ENCODE data around the gene NIPAL3. TPM values are rescaled to one million over a fixed set of nuclear protein-coding genes. Genes with fewer than 3 reads are reported as not detected.
A peak's percentile ranks its signal among the peaks of the same experiment; 100 is the strongest.
"Not testable (repeated sequence)": the region's sequence is repeated elsewhere in the genome, so short reads cannot be mapped to it uniquely, and the experiment has no call there.

Gene NIPAL3
- total RNA-seq, 1 experiment from 2014 or later, result 16.6 TPM

DNA sequence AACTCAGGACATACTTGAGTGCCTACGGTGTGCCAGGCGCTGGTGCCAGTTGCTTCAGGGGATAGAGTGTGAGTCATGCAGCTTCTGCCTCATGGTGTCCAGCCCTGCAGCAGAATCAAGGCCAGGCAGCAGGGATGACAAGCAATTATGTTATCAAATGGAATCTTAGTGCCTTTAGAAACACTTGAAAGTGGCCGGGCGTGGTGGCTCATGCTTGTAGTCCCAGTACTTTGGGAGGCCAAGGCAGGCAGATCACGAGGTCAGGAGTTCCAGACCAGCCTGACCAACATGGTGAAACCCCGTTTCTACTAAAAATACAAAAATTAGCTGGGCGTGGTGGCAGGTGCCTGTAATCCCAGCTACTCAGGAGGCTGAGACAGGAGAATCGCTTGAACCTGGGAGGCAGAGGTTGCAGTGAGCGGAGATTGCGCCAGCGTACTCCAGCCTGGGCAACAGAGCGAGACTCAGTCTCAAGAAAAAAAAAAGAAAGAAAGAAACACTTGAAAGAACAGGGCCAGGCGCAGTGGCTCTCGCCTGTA lies 100.1 kb downstream of the NIPAL3 start:
- peak; percentile 98 for ATAC-seq
- H3K27me3 ChIP-seq (ENCODE audit: insufficient read depth, low read length); H3K9me3 ChIP-seq (ENCODE audit: control insufficient read depth in 1 of 2, insufficient read depth in 1 of 2, low read depth in 1 of 2, low read length in 2 of 2); RAD21 ChIA-PET (ENCODE audit: low non-redundant PET in 1 of 2, low total read pairs in 2 of 2, uncharacterized antibody in 2 of 2, unreplicated experiment in 2 of 2); H3K4me3 ChIP-seq (replicated peaks in 1 of 2; ENCODE audit: low read depth in 1 of 2, low read length in 2 of 2); H4K20me1 ChIP-seq (ENCODE audit: insufficient read depth); H3K36me3 ChIP-seq (ENCODE audit: control insufficient read depth in 1 of 2, insufficient read depth in 2 of 2, low read length in 2 of 2); H3K79me2 ChIP-seq (ENCODE audit: insufficient read depth, low read length); H2AFZ ChIP-seq (ENCODE audit: low read depth, low read length, poor library complexity, severe bottlenecking); H3K9me2 ChIP-seq (ENCODE audit: insufficient read depth): not testable (repeated sequence)
- ChIA-PET POLR2A (interaction anchor here (0.7 to 1.2 kb wide), 2 partner anchors 13 to 70 kb away, joined by 3 read pairs; partner anchors contain the start of gene RCAN3), CTCF (interaction anchor here (1.3 to 2.7 kb wide), 4 partner anchors 11 to 100 kb away, joined by 3 to 17 read pairs (median 6); partner anchors contain the start of gene NIPAL3)
- Histone ChIP-seq H3K27ac (ENCODE audit: low read depth, low read length) (peak overlapping the region; percentile 17; the same call in 1 of the 2 replicates), H3K4me1 (ENCODE audit: control insufficient read depth in 1 of 2, insufficient read depth in 2 of 2, low read length in 2 of 2) (peaks cover 18 to 19% of the 10 kb centered on the region in 2 experiments), H3K4me2 (ENCODE audit: low read length) (peak overlapping the region; percentile 41), H3K9ac (ENCODE audit: low read length) (0 out of 2 replicates have a peak overlapping the region, but pooled peaks have one; percentile 12)
- TF ChIP-seq CBX3 (IDR thresholded peaks at IDR 0.05; ENCODE audit: low read depth) (peak; percentile 89), FOSL1 (IDR thresholded peaks at IDR 0.05; ENCODE audit: low read depth) (peak; percentile 65), JUND (IDR thresholded peaks at IDR 0.05) (peak; percentile 85), CEBPB (IDR thresholded peaks at IDR 0.05; ENCODE audit: low read depth) (peak; percentile 54), SP1 (IDR thresholded peaks at IDR 0.05; ENCODE audit: low read depth) (peak; percentile 55; the same call in 1 of the 2 replicates), POLR2AphosphoS5 (IDR thresholded peaks at IDR 0.05; ENCODE audit: low read depth, low read length) (0 out of 2 replicates have a peak, but pooled peaks have one; percentile 20), TCF7L2 (IDR thresholded peaks at IDR 0.05; ENCODE audit: borderline replicate concordance, extremely low read depth, insufficient read depth, insufficient read length) (peak; percentile 81)
- TF ChIP-seq, protein P1, sequence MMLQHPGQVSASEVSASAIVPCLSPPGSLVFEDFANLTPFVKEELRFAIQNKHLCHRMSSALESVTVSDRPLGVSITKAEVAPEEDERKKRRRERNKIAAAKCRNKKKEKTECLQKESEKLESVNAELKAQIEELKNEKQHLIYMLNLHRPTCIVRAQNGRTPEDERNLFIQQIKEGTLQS (IDR thresholded peaks at IDR 0.05), result peak; percentile 55; the same call in 1 of the 2 replicates
- TF ChIP-seq, protein P2, sequence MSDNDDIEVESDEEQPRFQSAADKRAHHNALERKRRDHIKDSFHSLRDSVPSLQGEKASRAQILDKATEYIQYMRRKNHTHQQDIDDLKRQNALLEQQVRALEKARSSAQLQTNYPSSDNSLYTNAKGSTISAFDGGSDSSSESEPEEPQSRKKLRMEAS (IDR thresholded peaks at IDR 0.05), result peak; percentile 87
- intact Hi-C loops (cut with micrococcal nuclease), result loop anchor here (10.0 kb wide), 1 partner anchor 319 kb away; no protein-coding TSS in a partner anchor
- TSS peak; percentile 97 for BruUV-seq (replicated peaks)
- peak; percentile 73 for DNase-seq (ENCODE audit: low read depth, low spot score)

DNA sequence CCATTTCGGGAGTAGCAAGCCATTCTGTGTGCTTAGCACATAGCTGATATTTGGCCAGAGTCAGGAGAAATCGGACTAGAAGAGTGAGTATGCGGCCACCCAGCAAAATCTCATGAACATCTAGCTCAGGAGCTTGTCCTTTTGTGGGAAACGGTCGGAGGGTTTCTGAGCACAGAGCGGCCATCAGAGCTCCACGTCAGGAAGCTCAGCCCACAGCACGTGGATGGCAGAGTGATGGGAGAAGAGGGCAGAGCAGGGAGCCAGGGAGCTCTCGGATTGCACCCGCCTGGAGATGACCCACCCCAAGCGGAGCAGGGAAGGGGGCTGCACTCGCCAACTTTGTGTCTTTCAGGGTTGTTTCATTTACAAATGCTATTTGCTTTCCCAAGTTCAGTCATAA lies 100.9 kb downstream of the NIPAL3 start:
- TF ChIP-seq SRF (IDR thresholded peaks at IDR 0.05; ENCODE audit: low read depth) (no peak), RAD21 (IDR thresholded peaks at IDR 0.05; ENCODE audit: low read depth) (no peak), ZFX (IDR thresholded peaks at IDR 0.05) (no peak), FOSL1 (IDR thresholded peaks at IDR 0.05; ENCODE audit: low read depth) (no peak), JUND (IDR thresholded peaks at IDR 0.05) (no peak), EGR1 (IDR thresholded peaks at IDR 0.05; ENCODE audit: low read depth) (no peak), SP1 (IDR thresholded peaks at IDR 0.05; ENCODE audit: low read depth) (no peak), YY1 (IDR thresholded peaks at IDR 0.05; ENCODE audit: extremely low read depth, insufficient replicate concordance, low read depth, low read length) (no peak)
- TF ChIP-seq, protein P2 (IDR thresholded peaks at IDR 0.05), result no peak
- TF ChIP-seq, protein P3, sequence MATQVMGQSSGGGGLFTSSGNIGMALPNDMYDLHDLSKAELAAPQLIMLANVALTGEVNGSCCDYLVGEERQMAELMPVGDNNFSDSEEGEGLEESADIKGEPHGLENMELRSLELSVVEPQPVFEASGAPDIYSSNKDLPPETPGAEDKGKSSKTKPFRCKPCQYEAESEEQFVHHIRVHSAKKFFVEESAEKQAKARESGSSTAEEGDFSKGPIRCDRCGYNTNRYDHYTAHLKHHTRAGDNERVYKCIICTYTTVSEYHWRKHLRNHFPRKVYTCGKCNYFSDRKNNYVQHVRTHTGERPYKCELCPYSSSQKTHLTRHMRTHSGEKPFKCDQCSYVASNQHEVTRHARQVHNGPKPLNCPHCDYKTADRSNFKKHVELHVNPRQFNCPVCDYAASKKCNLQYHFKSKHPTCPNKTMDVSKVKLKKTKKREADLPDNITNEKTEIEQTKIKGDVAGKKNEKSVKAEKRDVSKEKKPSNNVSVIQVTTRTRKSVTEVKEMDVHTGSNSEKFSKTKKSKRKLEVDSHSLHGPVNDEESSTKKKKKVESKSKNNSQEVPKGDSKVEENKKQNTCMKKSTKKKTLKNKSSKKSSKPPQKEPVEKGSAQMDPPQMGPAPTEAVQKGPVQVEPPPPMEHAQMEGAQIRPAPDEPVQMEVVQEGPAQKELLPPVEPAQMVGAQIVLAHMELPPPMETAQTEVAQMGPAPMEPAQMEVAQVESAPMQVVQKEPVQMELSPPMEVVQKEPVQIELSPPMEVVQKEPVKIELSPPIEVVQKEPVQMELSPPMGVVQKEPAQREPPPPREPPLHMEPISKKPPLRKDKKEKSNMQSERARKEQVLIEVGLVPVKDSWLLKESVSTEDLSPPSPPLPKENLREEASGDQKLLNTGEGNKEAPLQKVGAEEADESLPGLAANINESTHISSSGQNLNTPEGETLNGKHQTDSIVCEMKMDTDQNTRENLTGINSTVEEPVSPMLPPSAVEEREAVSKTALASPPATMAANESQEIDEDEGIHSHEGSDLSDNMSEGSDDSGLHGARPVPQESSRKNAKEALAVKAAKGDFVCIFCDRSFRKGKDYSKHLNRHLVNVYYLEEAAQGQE (IDR thresholded peaks at IDR 0.05; ENCODE audit: low read depth), result no peak
- intact Hi-C loops (cut with micrococcal nuclease), result loop anchor here (10.0 kb wide), 1 partner anchor 318 kb away; no protein-coding TSS in a partner anchor
- H3K9me2 ChIP-seq (ENCODE audit: insufficient read depth), result no peaks in the 10 kb centered on the region
- no TSS peak for BruUV-seq (replicated peaks)
- H3K27me3 ChIP-seq (ENCODE audit: insufficient read depth, low read length), result no peaks in the 10 kb centered on the region
- no peaks in the 10 kb centered on the region for H3K9me3 ChIP-seq (ENCODE audit: control insufficient read depth in 1 of 2, insufficient read depth in 1 of 2, low read depth in 1 of 2, low read length in 2 of 2)
- DNase-seq (ENCODE audit: low read depth, low spot score) (no peak), ATAC-seq (no peak)
- H3K27ac ChIP-seq (ENCODE audit: low read depth, low read length), result peak overlapping the region; percentile 17; the same call in 1 of the 2 replicates
- no peaks in the 10 kb centered on the region for H3K79me2 ChIP-seq (ENCODE audit: insufficient read depth, low read length)
- no peak overlapping the region; the same call in 1 of the 2 replicates for H3K9ac ChIP-seq (ENCODE audit: low read length)
- ChIA-PET RAD21 (ENCODE audit: low non-redundant PET in 1 of 2, low total read pairs in 2 of 2, uncharacterized antibody in 2 of 2, unreplicated experiment in 2 of 2) (no interaction called here), CTCF (interaction anchor here (2.3 to 2.7 kb wide), 2 partner anchors 10 to 101 kb away, joined by 8 to 17 read pairs; partner anchors contain the start of gene NIPAL3), POLR2A (no interaction called here)
- peaks cover 18 to 19% of the 10 kb centered on the region in 2 experiments for H3K4me1 ChIP-seq (ENCODE audit: control insufficient read depth in 1 of 2, insufficient read depth in 2 of 2, low read length in 2 of 2)
- H3K36me3 ChIP-seq (ENCODE audit: control insufficient read depth in 1 of 2, insufficient read depth in 2 of 2, low read length in 2 of 2), result no peaks in the 10 kb centered on the region
- H2AFZ ChIP-seq (ENCODE audit: low read depth, low read length, poor library complexity, severe bottlenecking), result no peak overlapping the region
- H4K20me1 ChIP-seq (ENCODE audit: insufficient read depth), result no peaks in the 10 kb centered on the region
- 0 out of 2 replicates have a peak overlapping the region, but pooled peaks have one; percentile 11 for H3K4me2 ChIP-seq (ENCODE audit: low read length)
- H3K4me3 ChIP-seq (replicated peaks in 1 of 2; ENCODE audit: low read depth in 1 of 2, low read length in 2 of 2), result no peak overlapping the region

Measured in HCT116 (cell line).